Sigmoid colon (tissue), 4 donors: ENCODE results near the gene C11orf58.

ENCODE experiments used
- CTCF ChIP-seq, 4 experiments: fragments of 450-650 bp in 3 of 4; fragments of 200-600 bp in 1 of 4; IDR thresholded peaks; one replicate each; pipeline ENCODE4 v1.5.1; 2016 to 2019; ENCODE audit warnings: antibody characterized with exemption in 4 of 4, mild to moderate bottlenecking in 3 of 4, moderate library complexity in 2 of 4
- EP300 ChIP-seq, 4 donors: sonication (generic); formaldehyde crosslinking; IDR thresholded peaks; one replicate each; pipeline ENCODE4 v1.6.1; 2017; ENCODE audit warnings: antibody characterized with exemption in 4 of 4
- POLR2A ChIP-seq, 2 donors: fragments of 450-650 bp; IDR thresholded peaks; one replicate each; pipeline ENCODE4 v1.6.1; 2016; ENCODE audit warnings: antibody characterized with exemption in 2 of 2, mild to moderate bottlenecking in 2 of 2, moderate library complexity in 2 of 2
- POLR2AphosphoS5 ChIP-seq, 4 donors: sonication (generic); formaldehyde crosslinking; IDR thresholded peaks; one replicate each; pipeline ENCODE4 v1.6.1; 2017; ENCODE audit warnings: antibody characterized with exemption in 4 of 4

DNA sequence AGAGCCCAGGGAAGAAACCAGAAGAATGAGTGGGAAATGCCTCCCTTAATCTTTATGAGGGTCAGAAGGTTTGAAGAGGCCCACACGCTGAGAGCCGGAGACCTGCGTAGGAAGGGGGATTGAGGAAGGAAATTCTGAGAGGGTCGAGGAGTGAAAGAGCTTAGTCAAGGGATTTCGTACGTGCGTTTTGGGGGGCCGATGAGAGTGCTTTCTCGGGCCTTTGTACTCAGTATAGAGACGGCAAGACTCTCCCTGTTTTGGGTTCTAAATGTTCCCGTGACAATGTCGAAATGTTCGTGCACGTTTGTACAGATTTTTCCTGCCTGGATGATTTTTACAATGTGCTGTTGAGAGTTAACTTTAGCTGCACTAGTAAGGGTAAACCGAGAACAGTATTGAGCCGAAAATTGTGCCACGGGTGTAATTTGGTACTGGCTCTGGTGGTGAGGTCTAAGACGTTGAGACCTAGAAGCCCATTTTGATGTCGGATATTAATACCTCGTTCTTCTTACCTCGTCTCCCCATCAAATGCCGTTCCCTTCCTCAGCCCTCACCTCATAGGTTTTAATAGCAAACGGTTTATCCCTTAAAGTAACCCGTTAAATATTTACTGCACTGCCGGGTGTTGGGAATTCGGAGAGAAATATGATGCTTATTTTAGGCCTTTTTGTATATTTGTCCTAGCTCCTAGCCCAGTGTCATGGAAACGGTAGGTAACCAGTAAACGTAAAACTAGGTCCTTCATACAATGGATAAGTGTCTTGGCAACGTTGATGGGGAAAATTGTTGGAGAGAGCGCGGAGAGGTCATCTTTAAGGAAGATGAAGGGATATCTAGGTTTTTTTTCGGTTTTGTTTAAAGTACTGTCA is 734 bp downstream of the C11orf58 start:
- TF ChIP-seq CTCF (IDR thresholded peaks at IDR 0.05) (no peak), POLR2A (IDR thresholded peaks at IDR 0.05) (no peak), EP300 (IDR thresholded peaks at IDR 0.05) (no peak), POLR2AphosphoS5 (IDR thresholded peaks at IDR 0.05) (no peak)
